GM19240 (cell line): ENCODE results near the gene ACSS3.
"Not testable (repeated sequence)": the region's sequence is repeated elsewhere in the genome, so short reads cannot be mapped to it uniquely, and the experiment has no call there.

Experiments
- DNase-seq: peaks from one replicate; pipeline ENCODE4 v3.0.0; 2011; ENCODE audit warnings: low spot score; ENCODE audit not compliant: insufficient read length

Gene ACSS3

GRCh38 chr12:81077686-81078441 lies at the start of gene ACSS3:
Gene ACSS3, plus strand, starts transcription at chr12:81078079. Its CDS starts 42 bp downstream, at chr12:81078121.
- DNase-seq, result no peak

- no peak for DNase-seq
Observed at GRCh38 chr12:81034926-81035325, 43.0 kb upstream of the ACSS3 start.

- no peak for DNase-seq
Observed at GRCh38 chr12:81039231-81039630, 38.6 kb upstream of the ACSS3 start.

GRCh38 chr12:81043979-81044740 lies 33.7 kb upstream of the ACSS3 start:
- DNase-seq, result no peak

- DNase-seq, result not testable (repeated sequence)
Observed at GRCh38 chr12:81064971-81065370, 12.9 kb upstream of the ACSS3 start.

GRCh38 chr12:81070846-81071245 lies 7.0 kb upstream of the ACSS3 start:
- no peak for DNase-seq

- DNase-seq, result no peak
Observed at GRCh38 chr12:81075539-81075938, 2.3 kb upstream of the ACSS3 start.

GRCh38 chr12:81077329-81077685 lies 572 bp upstream of the ACSS3 start:
- DNase-seq, result no peak

GRCh38 chr12:81078469-81079196 lies 754 bp downstream of the ACSS3 start:
- DNase-seq, result no peak

GRCh38 chr12:81079280-81080076 lies 1.6 kb downstream of the ACSS3 start:
- DNase-seq, result no peak

- DNase-seq, result no peak
Observed at GRCh38 chr12:81080431-81080983, 2.6 kb downstream of the ACSS3 start.

- no peak for DNase-seq
Observed at GRCh38 chr12:81081726-81082125, 3.8 kb downstream of the ACSS3 start.

GRCh38 chr12:81083018-81083417 lies 5.1 kb downstream of the ACSS3 start:
- no peak for DNase-seq

- DNase-seq, result no peak
Observed at GRCh38 chr12:81083906-81084513, 6.1 kb downstream of the ACSS3 start.

- DNase-seq, result no peak
Observed at GRCh38 chr12:81084811-81085350, 7.0 kb downstream of the ACSS3 start.

- DNase-seq, result no peak
Observed at GRCh38 chr12:81085832-81086231, 8.0 kb downstream of the ACSS3 start.

- DNase-seq, result no peak
Observed at GRCh38 chr12:81086342-81086741, 8.5 kb downstream of the ACSS3 start.

GRCh38 chr12:81088221-81088620 lies 10.3 kb downstream of the ACSS3 start:
- no peak for DNase-seq

GRCh38 chr12:81089412-81089811 lies 11.5 kb downstream of the ACSS3 start:
- no peak for DNase-seq

- no peak for DNase-seq
Observed at GRCh38 chr12:81092053-81092452, 14.2 kb downstream of the ACSS3 start.
